Measurements from ENCODE around the gene IRF8.
"Not testable (repeated sequence)": the region's sequence is repeated elsewhere in the genome, so short reads cannot be mapped to it uniquely, and the experiment has no call there.

The IRF8 gene

GRCh38 chr16:85869206-85869605 is 29.8 kb upstream of the IRF8 start:
- no peak for DNase-seq

- DNase-seq: no peak
Measured at GRCh38 chr16:85869785-85870558, 29.0 kb upstream of the IRF8 start.

- DNase-seq: no peak
Measured at GRCh38 chr16:85871756-85872155, 27.2 kb upstream of the IRF8 start.

GRCh38 chr16:85872734-85873133 is 26.2 kb upstream of the IRF8 start:
- DNase-seq: no peak

GRCh38 chr16:85873153-85873552 is 25.8 kb upstream of the IRF8 start:
- no peak for DNase-seq

- not testable (repeated sequence) for DNase-seq
Measured at GRCh38 chr16:85874031-85874430, 24.9 kb upstream of the IRF8 start.

- DNase-seq: no peak
Measured at GRCh38 chr16:85878407-85878806, 20.6 kb upstream of the IRF8 start.

GRCh38 chr16:85878875-85879274 is 20.1 kb upstream of the IRF8 start:
- no peak for DNase-seq

GRCh38 chr16:85879549-85879948 is 19.4 kb upstream of the IRF8 start:
- no peak for DNase-seq

- no peak for DNase-seq
Measured at GRCh38 chr16:85879975-85880831, 18.8 kb upstream of the IRF8 start.

- no peak for DNase-seq
Measured at GRCh38 chr16:85880861-85881260, 18.1 kb upstream of the IRF8 start.

- DNase-seq: no peak
Measured at GRCh38 chr16:85881436-85881835, 17.5 kb upstream of the IRF8 start.

- no peak for DNase-seq
Measured at GRCh38 chr16:85882181-85882810, 16.7 kb upstream of the IRF8 start.

GRCh38 chr16:85883813-85884212 is 15.1 kb upstream of the IRF8 start:
- no peak for DNase-seq

- DNase-seq: no peak
Measured at GRCh38 chr16:85884808-85885463, 14.0 kb upstream of the IRF8 start.

GRCh38 chr16:85885537-85885936 is 13.4 kb upstream of the IRF8 start:
- no peak for DNase-seq

- DNase-seq: no peak
Measured at GRCh38 chr16:85888405-85889331, 10.3 kb upstream of the IRF8 start.

GRCh38 chr16:85891033-85891775 is 7.8 kb upstream of the IRF8 start:
- DNase-seq: no peak

- DNase-seq: no peak
Measured at GRCh38 chr16:85891776-85892166, 7.2 kb upstream of the IRF8 start.

GRCh38 chr16:85892760-85893159 is 6.2 kb upstream of the IRF8 start:
- DNase-seq: no peak

GRCh38 chr16:85894266-85894665 is 4.7 kb upstream of the IRF8 start:
- no peak for DNase-seq

All from NCI-H446 treated with DMSO at 0.1 percent for 48 hours (cell line).